ENCODE data around the gene FBLN1. TPM values are rescaled to one million over a fixed set of nuclear protein-coding genes. Genes with fewer than 3 reads are reported as not detected.
A peak's percentile ranks its signal among the peaks of the same experiment; 100 is the strongest.

FBLN1 gene
- total RNA-seq, 2 experiments from 2014 or later = not detected

DNA sequence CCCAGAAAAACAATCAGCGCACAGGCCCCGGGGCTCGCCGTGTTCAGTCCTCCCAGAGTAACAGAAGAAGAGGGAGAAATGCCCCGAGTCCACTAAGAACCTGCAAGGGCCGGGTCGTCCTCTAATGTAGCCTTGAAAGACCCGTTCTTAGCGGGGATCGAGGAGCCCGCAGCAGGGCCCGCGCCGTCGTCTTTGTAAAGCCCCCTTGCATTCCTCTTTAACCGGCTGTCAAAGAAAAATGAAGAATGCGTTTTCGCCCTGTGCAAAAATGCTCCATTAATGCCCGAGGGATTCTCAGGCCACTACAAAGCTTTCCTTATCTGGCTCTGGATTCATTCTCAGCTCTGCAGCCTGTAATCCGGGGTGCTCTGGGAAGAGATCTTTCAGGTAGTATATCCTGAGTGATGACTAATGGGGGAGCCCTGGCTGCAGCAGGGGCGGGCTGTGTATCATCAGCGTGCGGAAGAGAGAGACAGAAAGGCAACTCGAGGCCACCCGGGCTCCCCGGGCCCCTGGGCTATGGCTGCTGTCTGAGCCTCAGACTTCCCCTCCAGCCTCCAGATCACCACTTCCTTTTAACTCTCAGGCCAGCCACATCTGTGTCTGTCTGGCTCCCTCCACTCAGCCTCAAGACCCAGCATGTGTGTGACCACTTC is 78.2 kb downstream of the FBLN1 start:
- H3K27me3 Mint-ChIP-seq = peaks cover 7% of the 10 kb centered on the region
- peaks cover 21% of the 10 kb centered on the region for H3K4me1 Mint-ChIP-seq
- no peak overlapping the region for H3K27ac Mint-ChIP-seq
- ChIA-PET CTCF (interaction anchor here (0.6 kb wide), 1 partner anchor 492 kb away, joined by 3 read pairs; no protein-coding TSS in a partner anchor), POLR2A (no interaction called here)
- H3K4me3 Mint-ChIP-seq = no peak overlapping the region
- H3K9me3 Mint-ChIP-seq = no peaks in the 10 kb centered on the region
- H3K36me3 Mint-ChIP-seq (ENCODE audit: low read depth) = no peaks in the 10 kb centered on the region
- DNase-seq = no peak

DNA sequence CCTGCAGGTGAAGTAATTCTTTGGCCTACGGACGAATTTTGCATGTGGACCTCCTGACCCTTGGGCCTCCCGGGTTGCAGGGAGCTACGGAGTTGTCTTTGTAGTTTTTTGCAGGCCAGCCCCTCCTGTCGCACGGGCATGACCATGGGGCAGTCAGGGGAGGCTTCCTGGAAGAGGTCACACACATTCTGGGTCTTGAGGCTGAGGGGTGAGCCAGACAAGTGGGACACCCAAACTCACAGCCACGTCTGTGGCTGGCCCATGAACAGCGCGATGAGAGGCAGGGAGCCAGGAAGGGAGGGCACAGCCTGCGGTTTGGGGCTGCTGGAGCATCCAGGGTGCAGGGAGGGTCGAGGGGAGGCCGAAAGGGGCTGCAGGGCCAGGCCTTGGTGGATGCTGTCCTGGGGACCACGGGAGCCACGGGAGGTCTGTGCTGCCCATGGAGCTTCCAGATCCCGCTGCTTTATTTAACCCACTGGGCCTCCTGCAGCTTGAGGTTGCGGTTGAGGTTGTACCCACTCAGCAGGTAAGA is 78.9 kb downstream of the FBLN1 start:
- ChIA-PET CTCF (no interaction called here), POLR2A (no interaction called here)
- H3K36me3 Mint-ChIP-seq (ENCODE audit: low read depth) = no peaks in the 10 kb centered on the region
- peaks cover 21% of the 10 kb centered on the region for H3K4me1 Mint-ChIP-seq
- peaks cover 5% of the 10 kb centered on the region for H3K27me3 Mint-ChIP-seq
- no peak overlapping the region for H3K27ac Mint-ChIP-seq
- H3K9me3 Mint-ChIP-seq = no peaks in the 10 kb centered on the region
- no peak overlapping the region for H3K4me3 Mint-ChIP-seq
- no peak for DNase-seq

DNA sequence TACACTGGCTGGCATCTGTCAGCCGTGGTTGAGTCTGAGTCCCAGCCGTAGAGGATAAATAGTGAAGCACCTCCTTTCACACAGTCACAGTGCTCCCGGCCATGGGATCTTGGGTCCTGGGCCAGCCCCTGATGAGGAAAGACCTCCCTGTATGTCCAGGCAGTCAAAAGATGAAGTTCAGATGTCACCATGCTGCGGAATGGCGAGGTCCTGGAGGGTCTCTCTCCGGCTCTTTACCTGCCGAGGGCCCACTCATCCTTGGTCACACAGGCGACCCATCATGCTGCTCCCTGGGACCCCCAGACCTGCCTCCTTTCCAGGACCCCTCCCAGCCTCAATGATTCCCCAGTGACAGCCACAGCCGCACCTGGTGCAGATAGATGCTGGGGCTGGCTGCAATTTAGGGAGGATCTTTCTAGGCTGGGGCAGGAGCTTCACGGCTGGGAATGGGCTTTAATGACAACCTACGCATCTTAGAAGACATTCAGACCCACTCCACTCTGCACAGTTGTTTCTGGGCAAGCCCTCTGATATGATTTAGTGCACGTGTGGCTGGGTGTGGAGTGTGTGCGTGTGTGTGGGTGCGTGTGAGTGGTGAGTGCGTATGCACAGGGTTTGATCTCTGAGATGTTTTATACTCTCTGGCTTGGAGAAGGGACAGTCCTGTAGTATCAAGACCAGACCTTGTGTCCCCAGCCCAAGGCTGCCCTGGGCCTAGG is 79.7 kb downstream of the FBLN1 start:
- Mint-ChIP-seq H3K36me3 (ENCODE audit: low read depth) (no peaks in the 10 kb centered on the region), H3K4me3 (no peak overlapping the region), H3K9me3 (no peaks in the 10 kb centered on the region), H3K4me1 (peaks cover 21% of the 10 kb centered on the region), H3K27ac (no peak overlapping the region), H3K27me3 (peaks cover 3% of the 10 kb centered on the region)
- ChIA-PET POLR2A (no interaction called here), CTCF (interaction anchor here (1.4 kb wide), 1 partner anchor 282 kb away, joined by 6 read pairs; no protein-coding TSS in a partner anchor)
- no peak for DNase-seq

DNA sequence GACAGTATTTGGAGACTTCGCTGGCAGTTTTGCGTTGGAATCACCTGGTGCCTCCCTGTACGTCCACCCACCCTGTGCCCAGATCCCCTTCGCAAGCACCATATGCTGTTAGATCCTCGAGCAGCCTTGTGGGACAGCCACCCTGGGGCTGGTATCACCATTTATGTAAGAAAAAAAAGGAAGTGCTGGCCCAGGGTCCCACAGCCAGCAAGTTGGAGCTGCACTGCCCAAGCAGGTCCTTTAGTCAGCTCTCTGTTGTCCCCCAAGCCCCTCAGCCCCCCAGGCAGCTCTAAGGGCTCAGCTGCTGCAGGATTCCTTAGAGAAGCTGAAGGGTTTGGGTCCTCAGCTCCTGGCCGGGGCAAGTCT is 80.3 kb downstream of the FBLN1 start:
- CTCF ChIA-PET = interaction anchor here (1.0 to 1.4 kb wide), 2 partner anchors 62 to 281 kb away, joined by 3 to 6 read pairs; no protein-coding TSS in a partner anchor
- Mint-ChIP-seq H3K4me1 (peaks cover 21% of the 10 kb centered on the region), H3K27ac (peak overlapping the region; percentile 46), H3K9me3 (no peaks in the 10 kb centered on the region), H3K27me3 (peaks cover 3% of the 10 kb centered on the region), H3K36me3 (ENCODE audit: low read depth) (no peaks in the 10 kb centered on the region), H3K4me3 (no peak overlapping the region)
- POLR2A ChIA-PET = interaction anchor here (0.9 kb wide), 1 partner anchor 30 kb away, joined by 3 read pairs; no protein-coding TSS in a partner anchor
- DNase-seq = no peak

DNA sequence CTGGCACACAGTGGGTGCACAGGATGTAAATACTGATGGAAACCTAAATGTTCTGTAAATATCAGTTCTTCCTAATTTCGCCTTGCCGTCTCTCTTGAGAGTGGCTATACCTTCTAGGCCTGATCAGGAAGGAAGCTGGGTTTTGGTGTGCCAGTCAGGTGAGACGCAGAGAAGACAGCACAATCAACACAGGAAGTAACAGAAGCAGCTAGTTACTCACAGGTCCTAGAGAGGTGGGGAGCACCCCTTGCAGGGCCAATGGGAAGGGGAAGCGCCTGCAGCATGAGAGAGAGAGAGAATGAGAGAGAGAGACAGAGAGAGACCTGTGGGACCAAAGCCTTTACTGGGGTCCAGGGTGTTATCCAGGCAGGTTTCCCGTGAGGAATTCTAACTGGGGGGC is 80.8 kb downstream of the FBLN1 start:
- peak; percentile 55 for DNase-seq
- Mint-ChIP-seq H3K4me3 (no peak overlapping the region), H3K9me3 (no peaks in the 10 kb centered on the region), H3K27ac (peak overlapping the region; percentile 46), H3K27me3 (peaks cover 3% of the 10 kb centered on the region), H3K4me1 (peaks cover 21% of the 10 kb centered on the region), H3K36me3 (ENCODE audit: low read depth) (no peaks in the 10 kb centered on the region)
- ChIA-PET CTCF (interaction anchor here (0.7 to 1.4 kb wide), 3 partner anchors 10 to 281 kb away, joined by 3 to 6 read pairs (median 3); no protein-coding TSS in a partner anchor), POLR2A (interaction anchor here (0.7 to 0.9 kb wide), 2 partner anchors 29 to 88 kb away, joined by 3 read pairs; partner anchors contain the start of gene ATXN10)

DNA sequence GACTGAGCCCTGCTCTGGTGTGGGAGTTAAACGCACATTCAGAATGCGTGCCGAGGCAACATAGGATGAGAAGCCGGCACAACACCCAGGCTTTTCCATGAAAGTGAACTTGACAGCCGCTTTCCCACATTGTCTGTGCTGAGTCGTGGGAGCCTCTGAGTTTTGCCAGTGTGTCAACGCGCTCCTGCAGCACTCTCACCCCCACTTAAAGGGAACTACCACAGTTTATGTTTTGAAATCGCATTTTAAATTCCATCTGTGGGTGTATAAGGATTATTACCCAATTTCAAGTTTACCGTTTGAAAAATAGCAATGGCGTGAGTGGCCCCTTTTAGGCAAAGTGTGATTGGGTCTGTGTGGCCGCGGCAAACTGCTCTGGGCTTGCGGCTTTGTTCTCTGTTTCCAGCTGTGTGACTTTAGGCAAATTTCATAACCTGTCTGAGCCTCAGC is 81.5 kb downstream of the FBLN1 start:
- Mint-ChIP-seq H3K36me3 (ENCODE audit: low read depth) (no peaks in the 10 kb centered on the region), H3K9me3 (no peaks in the 10 kb centered on the region), H3K27ac (peak overlapping the region; percentile 46), H3K27me3 (peaks cover 3% of the 10 kb centered on the region), H3K4me3 (no peak overlapping the region), H3K4me1 (peaks cover 21% of the 10 kb centered on the region)
- DNase-seq = no peak
- ChIA-PET POLR2A (interaction anchor here (0.7 kb wide), 1 partner anchor 88 kb away, joined by 3 read pairs; the partner anchor contains the start of gene ATXN10), CTCF (interaction anchor here (0.7 to 1.4 kb wide), 3 partner anchors 11 to 280 kb away, joined by 3 to 6 read pairs (median 3); no protein-coding TSS in a partner anchor)

DNA sequence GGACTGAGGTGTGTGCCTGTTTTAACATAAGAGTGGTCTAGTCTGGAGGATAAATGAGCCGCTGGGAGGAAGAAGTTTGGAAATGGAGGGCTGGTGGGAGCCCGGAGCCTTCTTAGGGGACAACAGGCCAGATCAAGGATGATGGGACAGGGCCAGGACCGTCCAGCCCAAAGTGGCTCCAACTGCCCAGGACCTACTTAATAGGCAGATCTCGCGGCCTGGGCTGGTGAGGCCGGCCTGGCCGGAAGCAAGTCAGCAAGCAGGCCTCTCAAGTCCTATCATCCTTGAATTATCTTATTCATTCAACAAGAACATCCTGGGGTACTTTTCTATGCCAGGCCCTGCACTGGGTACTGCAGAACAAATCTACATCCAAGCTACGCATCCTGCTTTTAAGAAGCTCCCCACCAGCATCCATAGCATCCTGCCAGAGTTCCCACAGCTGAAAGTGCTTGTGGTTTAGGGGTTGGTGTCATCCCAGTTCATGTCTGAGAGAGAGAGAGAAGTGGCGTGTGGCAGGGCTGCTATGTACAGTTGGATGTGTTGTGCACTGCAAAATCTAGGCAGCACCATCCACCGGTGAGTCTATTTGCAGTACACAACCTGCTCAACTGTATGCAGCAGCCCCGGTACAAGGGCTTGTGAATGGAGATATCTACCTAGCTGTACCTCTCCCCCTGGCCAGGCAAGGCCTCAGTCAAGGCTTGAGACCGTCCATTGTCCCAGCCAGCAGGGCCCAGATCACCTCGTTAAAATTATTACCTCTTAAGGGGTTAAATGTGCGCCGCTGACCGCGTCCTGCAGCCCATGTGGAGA is 82.1 kb downstream of the FBLN1 start:
- no peaks in the 10 kb centered on the region for H3K36me3 Mint-ChIP-seq (ENCODE audit: low read depth)
- no peak overlapping the region for H3K4me3 Mint-ChIP-seq
- POLR2A ChIA-PET = no interaction called here
- H3K27me3 Mint-ChIP-seq = peaks cover under 1% of the 10 kb centered on the region
- no peak overlapping the region for H3K27ac Mint-ChIP-seq
- DNase-seq = no peak
- H3K4me1 Mint-ChIP-seq = peaks cover 21% of the 10 kb centered on the region
- CTCF ChIA-PET = no interaction called here
- H3K9me3 Mint-ChIP-seq = no peaks in the 10 kb centered on the region

DNA sequence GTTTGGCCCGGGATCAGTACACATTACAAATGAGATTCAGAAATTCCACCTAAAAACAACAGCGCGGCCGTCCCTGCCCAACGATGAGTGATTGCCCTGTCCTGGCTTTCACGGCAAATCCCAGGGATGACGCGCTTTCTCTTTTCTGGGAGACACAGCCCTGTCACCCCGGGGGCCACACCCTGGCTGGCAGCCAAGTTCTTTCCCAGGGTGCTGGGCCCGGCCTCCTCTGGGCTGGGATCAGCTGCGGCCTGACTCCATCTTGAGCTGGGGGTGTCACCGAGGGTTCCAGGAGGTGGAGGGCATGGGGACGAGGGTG is 82.7 kb downstream of the FBLN1 start:
- DNase-seq = no peak
- Mint-ChIP-seq H3K4me3 (no peak overlapping the region), H3K27ac (no peak overlapping the region), H3K27me3 (no peaks in the 10 kb centered on the region), H3K4me1 (peaks cover 21% of the 10 kb centered on the region), H3K36me3 (ENCODE audit: low read depth) (no peaks in the 10 kb centered on the region), H3K9me3 (no peaks in the 10 kb centered on the region)
- ChIA-PET CTCF (no interaction called here), POLR2A (no interaction called here)

DNA sequence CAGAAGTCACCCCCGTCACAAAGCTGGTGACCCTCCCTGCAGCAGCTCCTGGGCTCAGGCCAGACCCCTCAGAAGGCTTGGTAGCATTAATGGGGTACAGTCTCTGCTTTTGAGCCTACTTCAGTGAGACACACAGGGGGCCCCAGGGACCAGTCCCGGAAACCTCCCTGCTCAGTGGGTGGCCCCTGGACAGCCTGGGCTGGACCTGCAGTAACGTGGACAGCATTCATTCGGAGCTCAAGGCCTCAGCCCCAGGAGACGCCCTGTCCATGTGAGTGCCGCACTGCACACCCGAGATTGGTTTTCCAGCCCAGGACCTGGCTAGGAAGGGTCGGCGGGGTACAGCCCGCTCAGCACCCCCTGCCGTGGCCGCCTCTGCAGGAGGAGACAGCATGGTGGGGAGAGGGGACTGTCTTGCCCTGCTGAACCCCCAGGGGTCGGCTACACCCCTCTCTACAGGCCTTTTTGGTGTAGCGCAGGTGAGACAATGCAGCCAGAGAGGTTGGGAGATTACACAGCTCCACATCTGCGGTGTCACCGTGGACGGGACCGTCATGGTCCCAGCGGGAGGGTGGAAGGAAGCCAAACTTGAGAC is 83.4 kb downstream of the FBLN1 start:
- no peak for DNase-seq
- ChIA-PET CTCF (no interaction called here), POLR2A (no interaction called here)
- Mint-ChIP-seq H3K36me3 (ENCODE audit: low read depth) (no peaks in the 10 kb centered on the region), H3K4me1 (peaks cover 20% of the 10 kb centered on the region), H3K9me3 (no peaks in the 10 kb centered on the region), H3K27ac (no peak overlapping the region), H3K27me3 (no peaks in the 10 kb centered on the region), H3K4me3 (no peak overlapping the region)

DNA sequence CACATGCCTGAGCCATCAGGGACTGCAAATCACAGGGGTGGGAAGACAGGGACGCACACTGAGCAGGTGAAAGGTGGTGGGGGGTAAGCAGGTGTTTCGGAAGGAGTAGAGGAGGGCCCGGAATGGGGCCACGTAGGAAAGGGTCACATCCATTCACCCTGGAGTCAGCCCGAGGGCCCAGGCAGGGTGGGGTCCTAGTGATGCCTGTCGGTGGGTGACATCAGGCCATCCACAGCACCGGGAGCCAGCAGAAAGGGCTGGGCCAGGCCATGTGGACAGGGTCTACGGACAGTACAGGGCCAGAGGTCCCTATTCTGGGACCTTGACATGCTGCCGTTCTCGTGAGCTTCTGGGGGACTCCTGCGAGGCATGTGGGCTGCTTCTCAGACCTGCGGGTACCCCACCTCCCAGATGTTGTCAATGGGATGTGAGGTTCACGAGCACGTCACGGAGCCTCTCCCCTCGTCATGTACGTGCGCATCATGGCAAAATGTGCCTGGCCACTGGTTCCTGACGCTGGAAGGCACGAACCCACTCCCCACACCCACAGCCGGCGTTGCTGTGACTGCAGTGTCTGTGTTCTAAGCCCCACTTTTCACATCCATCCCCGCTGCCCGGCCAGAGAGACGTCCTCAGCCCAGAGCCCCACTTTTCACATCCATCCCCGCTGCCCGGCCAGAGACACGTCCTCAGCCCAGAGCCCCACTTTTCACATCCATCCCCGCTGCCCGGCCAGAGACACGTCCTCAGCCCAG is 84.1 kb downstream of the FBLN1 start:
- DNase-seq = no peak
- Mint-ChIP-seq H3K27ac (no peak overlapping the region), H3K4me1 (peaks cover 18% of the 10 kb centered on the region), H3K27me3 (no peaks in the 10 kb centered on the region), H3K9me3 (no peaks in the 10 kb centered on the region), H3K36me3 (ENCODE audit: low read depth) (no peaks in the 10 kb centered on the region), H3K4me3 (no peak overlapping the region)
- ChIA-PET POLR2A (no interaction called here), CTCF (no interaction called here)

DNA sequence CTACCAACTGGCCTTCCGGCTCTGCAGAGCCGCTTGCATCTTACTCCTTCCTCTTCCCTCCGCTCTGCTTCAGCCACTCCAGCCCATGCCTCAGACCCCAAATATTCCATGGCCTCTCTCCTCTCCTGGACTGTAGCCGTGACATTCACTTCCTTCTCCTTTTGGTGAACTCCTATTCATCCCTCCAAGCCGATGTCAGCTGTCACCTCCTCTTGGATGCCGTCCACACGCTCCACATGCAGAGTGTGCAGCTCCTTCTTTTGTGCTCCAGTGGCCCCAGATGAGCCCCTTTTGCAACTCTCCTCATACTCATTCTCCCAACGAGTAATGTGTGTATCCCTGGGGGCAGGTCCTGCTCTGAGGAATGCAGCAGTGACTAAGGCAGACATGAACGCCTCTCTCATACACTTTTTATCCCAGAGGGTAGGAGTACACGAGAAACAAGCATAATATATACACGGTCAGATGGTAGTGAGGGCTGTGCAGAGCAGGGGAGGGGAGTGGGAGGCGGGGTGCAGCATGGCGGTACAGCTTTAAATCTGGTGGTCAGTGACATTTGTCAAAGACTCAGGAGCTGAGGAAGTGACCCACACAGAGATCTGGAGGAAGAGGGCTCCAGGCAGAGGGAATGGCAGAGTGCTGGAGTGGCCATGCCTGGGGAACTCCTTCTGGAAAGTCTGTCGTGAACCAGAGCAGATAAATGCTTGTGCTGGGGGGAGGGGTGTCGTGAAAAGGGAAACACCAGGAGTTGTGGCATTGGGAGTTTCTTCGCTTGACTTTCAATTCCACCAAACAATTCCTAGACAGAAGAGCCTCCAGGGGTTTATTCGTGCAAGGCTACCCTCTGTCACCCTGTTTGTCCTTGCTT is 85.2 kb downstream of the FBLN1 start:
- Mint-ChIP-seq H3K27ac (no peak overlapping the region), H3K4me1 (peaks cover 14% of the 10 kb centered on the region), H3K9me3 (no peaks in the 10 kb centered on the region), H3K4me3 (no peak overlapping the region), H3K36me3 (ENCODE audit: low read depth) (no peaks in the 10 kb centered on the region), H3K27me3 (no peaks in the 10 kb centered on the region)
- CTCF ChIA-PET = no interaction called here
- POLR2A ChIA-PET = no interaction called here
- no peak for DNase-seq
